SJCRH30 (cell line): ENCODE measurements around the gene ING3. TPM values are rescaled to one million over a fixed set of nuclear protein-coding genes. Genes with fewer than 3 reads are reported as not detected.

Experiments used
- DNase-seq, 2 experiments: peaks; one replicate each; pipeline ENCODE4 v3.0.0-alpha.2; 2015 to 2020
- H3K27ac ChIP-seq: fragments of 250-450 bp; sonication (Bioruptor Pico); 2 replicates; pipeline ENCODE4 v1.5.1; 2020; ENCODE audit warnings: mild to moderate bottlenecking, moderate library complexity
- H3K27me3 ChIP-seq: fragments of 250-450 bp; sonication (Bioruptor Pico); 2 replicates; pipeline ENCODE4 v1.5.1; 2020; ENCODE audit warnings: mild to moderate bottlenecking, moderate library complexity
- H3K36me3 ChIP-seq: fragments of 250-450 bp; sonication (Bioruptor Pico); 2 replicates; pipeline ENCODE4 v1.5.1; 2020; ENCODE audit warnings: mild to moderate bottlenecking, moderate library complexity
- H3K4me1 ChIP-seq: fragments of 250-450 bp; sonication (Bioruptor Pico); 2 replicates; pipeline ENCODE4 v1.5.1; 2020; ENCODE audit warnings: mild to moderate bottlenecking, moderate library complexity
- H3K4me3 ChIP-seq: fragments of 250-450 bp; sonication (Bioruptor Pico); 2 replicates; pipeline ENCODE4 v1.5.1; 2020; ENCODE audit warnings: mild to moderate bottlenecking, moderate library complexity
- H3K9me3 ChIP-seq: fragments of 250-450 bp; sonication (Bioruptor Pico); replicated peaks from 2 replicates; pipeline ENCODE4 v1.5.1; 2020; ENCODE audit warnings: mild to moderate bottlenecking, moderate library complexity
- total RNA-seq: library from RNA; depleted of rRNA; stranded (reverse); fragments of >200 nt; shearing (Covaris generic); gene quantifications from 2 replicates; pipeline ENCODE4 v1.2.3, GENCODE V29; 2014

ING3 gene
- total RNA-seq, 1 experiment from 2014 or later, result 40.1 TPM

- H3K27ac ChIP-seq, result no peak overlapping the region
- H3K9me3 ChIP-seq, result no peaks in the 10 kb centered on the region
- no peaks in the 10 kb centered on the region for H3K27me3 ChIP-seq
- no peak for DNase-seq
- H3K4me3 ChIP-seq, result no peak overlapping the region
- no peaks in the 10 kb centered on the region for H3K36me3 ChIP-seq
- peaks cover 29% of the 10 kb centered on the region for H3K4me1 ChIP-seq
Observed at GRCh38 chr7:121015560-121015959, 65.0 kb downstream of the ING3 start.

- Histone ChIP-seq H3K27me3 (no peaks in the 10 kb centered on the region), H3K27ac (no peak overlapping the region), H3K4me1 (peaks cover 36% of the 10 kb centered on the region)
Observed at GRCh38 chr7:121016966-121017365, 66.4 kb downstream of the ING3 start.

DNA sequence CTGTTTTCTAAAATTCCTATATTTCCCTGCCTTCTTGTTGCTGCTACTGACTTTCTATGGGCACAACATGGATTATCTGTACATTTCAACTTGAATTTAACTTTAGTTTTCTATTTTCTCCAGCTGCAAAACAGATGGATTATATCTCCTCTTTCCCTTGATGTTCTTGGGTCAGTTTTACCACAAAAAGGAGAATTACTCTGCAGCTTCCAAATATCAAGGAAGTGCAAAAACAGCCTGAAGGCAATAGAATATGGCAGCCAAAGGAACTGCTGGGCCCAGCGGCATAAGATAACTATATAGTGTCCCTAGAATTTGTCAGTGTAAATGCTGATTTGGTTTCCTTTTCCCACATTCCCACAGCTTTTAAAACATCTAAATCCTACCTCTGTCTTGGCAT lies 67.0 kb downstream of the ING3 start:
- H3K36me3 ChIP-seq, result no peaks in the 10 kb centered on the region
- H3K27ac ChIP-seq, result no peak overlapping the region
- no peak for DNase-seq

More at GRCh38 chr7:121016966-121017365, 66.4 kb downstream of the ING3 start:
- H3K9me3 ChIP-seq, result no peaks in the 10 kb centered on the region
- no peaks in the 10 kb centered on the region for H3K36me3 ChIP-seq
- no peak overlapping the region for H3K4me3 ChIP-seq
- no peak for DNase-seq

DNA sequence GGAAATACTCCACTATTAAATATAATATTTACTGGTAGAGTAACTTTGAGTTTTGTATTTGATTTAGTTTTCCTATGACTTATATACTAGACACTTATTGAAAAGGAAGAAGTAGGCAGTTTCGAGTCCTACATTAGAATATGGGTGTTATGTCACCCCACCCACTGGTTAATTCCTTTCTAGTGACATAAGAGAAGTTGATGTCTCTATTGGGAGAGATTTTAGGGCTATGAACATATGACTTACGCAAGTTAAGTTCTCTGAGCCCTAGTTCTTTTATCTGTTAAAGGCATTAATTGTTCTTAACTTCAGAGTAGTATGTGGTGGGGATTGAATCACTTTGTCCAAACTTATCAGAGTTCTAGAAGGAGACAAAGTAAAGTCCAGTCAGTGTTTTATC lies 68.4 kb downstream of the ING3 start:
- Histone ChIP-seq H3K4me3 (no peak overlapping the region), H3K27me3 (no peaks in the 10 kb centered on the region), H3K4me1 (peaks cover 24% of the 10 kb centered on the region), H3K27ac (no peak overlapping the region), H3K36me3 (no peaks in the 10 kb centered on the region), H3K9me3 (no peaks in the 10 kb centered on the region)
- DNase-seq, result no peak

More for the DNA sequence above, 67.0 kb downstream of the ING3 start:
- Histone ChIP-seq H3K4me3 (no peak overlapping the region), H3K4me1 (peaks cover 29% of the 10 kb centered on the region), H3K9me3 (no peaks in the 10 kb centered on the region), H3K27me3 (no peaks in the 10 kb centered on the region)

DNA sequence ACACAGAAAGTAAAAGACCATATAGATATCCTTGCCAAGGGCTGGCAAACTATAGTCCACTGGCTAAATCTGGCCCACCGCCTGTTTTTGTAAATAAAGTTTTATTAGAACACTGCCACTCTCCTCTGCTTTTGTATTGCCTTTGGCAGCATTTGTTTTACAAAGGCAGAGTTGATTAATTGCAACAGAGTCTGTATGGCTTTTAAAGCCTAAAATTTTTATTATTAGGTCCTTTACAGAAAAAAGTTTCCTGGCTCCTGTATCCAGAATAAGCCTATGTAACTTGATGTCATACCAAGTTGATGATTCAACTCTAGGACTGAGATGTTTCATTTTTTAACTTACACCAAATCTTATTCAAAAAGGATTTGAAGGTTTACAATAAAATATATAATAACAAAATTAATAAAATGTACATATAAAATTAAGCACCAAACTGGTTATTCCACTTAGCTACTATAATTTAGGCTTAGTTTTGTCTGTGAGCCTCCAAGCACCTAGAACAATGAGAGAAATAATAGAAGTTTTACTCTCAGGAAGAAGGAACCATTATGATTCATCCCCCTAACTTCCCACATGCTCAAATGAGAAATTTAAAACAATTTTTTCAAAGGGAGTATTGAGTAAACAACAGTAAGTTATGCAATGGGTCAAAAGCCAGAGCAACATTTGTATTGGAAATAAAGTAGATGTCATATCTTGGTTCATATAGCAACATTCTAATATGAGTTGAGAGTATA lies 69.8 kb downstream of the ING3 start:
- no peak for DNase-seq
- Histone ChIP-seq H3K27ac (peak overlapping the region; percentile 4; the same call in 1 of the 2 replicates), H3K36me3 (no peaks in the 10 kb centered on the region), H3K4me1 (peaks cover 25% of the 10 kb centered on the region), H3K4me3 (no peak overlapping the region), H3K9me3 (no peaks in the 10 kb centered on the region), H3K27me3 (no peaks in the 10 kb centered on the region)

GRCh38 chr7:121020989-121021969 lies 70.7 kb downstream of the ING3 start:
- Histone ChIP-seq H3K4me1 (peaks cover 25% of the 10 kb centered on the region), H3K9me3 (0 out of 2 replicates have a peak, but pooled peaks cover 7% of the 10 kb centered on the region), H3K36me3 (no peaks in the 10 kb centered on the region), H3K27ac (no peak overlapping the region), H3K4me3 (no peak overlapping the region), H3K27me3 (no peaks in the 10 kb centered on the region)
- no peak for DNase-seq

GRCh38 chr7:121023194-121023593 lies 72.6 kb downstream of the ING3 start:
- Histone ChIP-seq H3K27ac (no peak overlapping the region), H3K4me1 (peaks cover 28% of the 10 kb centered on the region), H3K36me3 (no peaks in the 10 kb centered on the region; the same call in 1 of the 2 replicates)

DNA sequence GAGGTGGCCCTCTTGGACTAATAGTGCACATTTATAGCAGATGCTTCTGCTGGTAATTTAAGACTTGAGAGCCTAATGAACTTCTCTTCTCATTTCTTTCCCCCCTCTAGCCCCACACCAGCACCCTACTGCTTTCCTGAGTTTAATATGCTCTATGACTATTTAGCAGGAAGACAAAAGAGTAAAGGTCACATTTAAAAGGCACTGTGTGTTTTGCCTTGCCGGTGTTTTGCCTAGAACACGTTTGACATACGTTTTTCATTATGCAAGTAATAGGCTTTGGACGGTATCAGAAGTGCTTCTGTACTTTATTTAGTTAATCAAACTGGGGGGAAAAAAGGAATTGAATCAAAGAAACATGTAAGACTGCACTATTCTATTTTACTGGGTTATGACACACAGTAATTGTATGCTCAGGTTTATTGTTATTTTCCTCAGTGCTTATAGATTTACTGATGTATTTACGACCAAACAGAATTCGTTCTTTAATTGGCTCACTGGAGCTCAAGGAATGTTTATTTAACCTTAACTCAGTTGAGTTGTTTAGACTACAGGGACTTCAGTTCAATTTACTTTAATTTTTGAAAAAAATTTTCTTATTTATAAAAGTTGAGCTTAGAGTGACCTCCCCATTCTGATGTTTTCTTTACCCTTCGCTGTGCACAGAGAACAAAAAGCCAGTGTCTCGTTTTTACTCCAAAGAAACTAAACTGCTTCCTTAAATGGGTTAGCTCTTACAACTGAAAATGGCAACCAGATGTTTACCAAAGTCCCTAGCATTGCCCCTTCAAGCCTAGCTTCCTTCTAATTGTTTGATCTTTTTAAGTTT lies 73.3 kb downstream of the ING3 start:
- H3K9me3 ChIP-seq, result 0 out of 2 replicates have a peak, but pooled peaks cover 7% of the 10 kb centered on the region
- no peak overlapping the region for H3K27ac ChIP-seq
- DNase-seq, result no peak
- H3K4me1 ChIP-seq, result peaks cover 28% of the 10 kb centered on the region
- H3K4me3 ChIP-seq, result no peak overlapping the region
- H3K36me3 ChIP-seq, result peaks cover under 1% of the 10 kb centered on the region
- H3K27me3 ChIP-seq, result no peaks in the 10 kb centered on the region

More at GRCh38 chr7:121023194-121023593, 72.6 kb downstream of the ING3 start:
- H3K9me3 ChIP-seq, result 0 out of 2 replicates have a peak, but pooled peaks cover 7% of the 10 kb centered on the region
- no peak for DNase-seq
- H3K4me3 ChIP-seq, result no peak overlapping the region
- H3K27me3 ChIP-seq, result no peaks in the 10 kb centered on the region

DNA sequence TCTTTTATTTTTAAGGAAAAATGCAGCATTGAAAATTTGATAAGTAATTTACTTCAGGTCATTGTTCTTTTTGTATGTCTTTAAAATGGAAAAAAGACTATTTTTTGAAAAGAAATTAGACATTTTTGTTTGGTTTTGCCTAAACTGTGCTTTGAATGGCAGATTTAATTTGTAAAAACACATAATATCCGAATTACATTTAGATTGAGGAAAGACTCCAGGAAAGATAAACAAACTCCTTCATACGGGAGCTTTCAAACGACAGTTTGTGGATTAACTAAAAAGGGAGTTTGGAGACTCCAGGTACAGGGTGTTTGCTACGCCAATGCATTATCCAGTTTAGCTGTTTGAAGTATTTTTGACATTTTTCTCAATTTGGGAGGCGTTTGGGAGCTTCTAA lies 74.0 kb downstream of the ING3 start:
- H3K27me3 ChIP-seq, result no peaks in the 10 kb centered on the region
- DNase-seq, result no peak
- H3K4me3 ChIP-seq, result no peak overlapping the region
- H3K27ac ChIP-seq, result no peak overlapping the region
- peaks cover 3% of the 10 kb centered on the region for H3K36me3 ChIP-seq
- H3K9me3 ChIP-seq, result 0 out of 2 replicates have a peak, but pooled peaks cover 7% of the 10 kb centered on the region
- H3K4me1 ChIP-seq, result peaks cover 26% of the 10 kb centered on the region

GRCh38 chr7:121026159-121026558 lies 75.6 kb downstream of the ING3 start:
- no peak overlapping the region for H3K4me3 ChIP-seq
- no peak overlapping the region for H3K27ac ChIP-seq
- peaks cover 11% of the 10 kb centered on the region; the same call in 1 of the 2 replicates for H3K4me1 ChIP-seq
- H3K9me3 ChIP-seq, result 0 out of 2 replicates have a peak, but pooled peaks cover 7% of the 10 kb centered on the region
- peaks cover 3% of the 10 kb centered on the region for H3K36me3 ChIP-seq
- DNase-seq, result peak in 1 of 2 experiments; percentile 38
- H3K27me3 ChIP-seq, result no peaks in the 10 kb centered on the region

- Histone ChIP-seq H3K27me3 (no peaks in the 10 kb centered on the region), H3K9me3 (0 out of 2 replicates have a peak, but pooled peaks cover 7% of the 10 kb centered on the region), H3K4me1 (peaks cover 10% of the 10 kb centered on the region; the same call in 1 of the 2 replicates), H3K4me3 (no peak overlapping the region), H3K36me3 (peaks cover 3% of the 10 kb centered on the region), H3K27ac (no peak overlapping the region)
- DNase-seq, result no peak
Observed at GRCh38 chr7:121026577-121027111, 76.1 kb downstream of the ING3 start.
